OCI-LY7 (cell line): ENCODE measurements around the gene NDUFA8.

Source experiments
- CTCF ChIP-seq: fragments of 200-600 bp; sonication (generic); conservative IDR thresholded peaks from 2 replicates; pipeline ENCODE4 v1.5.1; 2014; ENCODE audit warnings: mild to moderate bottlenecking, antibody characterized with exemption, low read length, moderate library complexity, mixed read lengths
- EZH2phosphoT487 ChIP-seq: fragments of 200-600 bp; sonication (generic); IDR thresholded peaks from 2 replicates; pipeline ENCODE4 v1.6.1; 2018; ENCODE audit warnings: low read depth, borderline replicate concordance, mild to moderate bottlenecking, mixed run types, antibody characterized with exemption, low read length, moderate library complexity, mixed read lengths

GRCh38 chr9:122179690-122180074, 20.1 kb upstream of the NDUFA8 start:
- TF ChIP-seq CTCF, result no peak
- TF ChIP-seq EZH2phosphoT487, result no peak
